Sciatic nerve (tissue), 2 donors: Measurements from ENCODE around the gene ZW10. TPM values are rescaled to one million over a fixed set of nuclear protein-coding genes. Genes with fewer than 3 reads are reported as not detected.
"Not testable (repeated sequence)": the region's sequence is repeated elsewhere in the genome, so short reads cannot be mapped to it uniquely, and the experiment has no call there.

ENCODE experiments used
- ATAC-seq: fragments of 200-7000 bp; cut with Tn5 transposase; one replicate; pipeline ENCODE4 v1.9.1; 2020; ENCODE audit warnings: mild to moderate bottlenecking, moderate library complexity
- DNase-seq: peaks from one replicate; pipeline ENCODE4 v3.0.0-alpha.2; 2020; ENCODE audit warnings: low spot score
- intact Hi-C: fragments of 100-400 bp; cut with DNase I; formaldehyde crosslinking; loops from one replicate; pipeline ENCODE4 v1.14.2; 2022
- total RNA-seq: library from RNA; stranded (reverse); fragmentation: NEBNext Ultra II Directional; extraction: Animal tissue kit (Norgen Biotek cat#: 25700); gene quantifications from one replicate; pipeline ENCODE4 v1.2.1, GENCODE V29; 2021
- donor health status: DM: no; HTN: no; CAD: no.
- donor health status: DM: no; HTN: no; CAD: no.

The ZW10 gene
- total RNA-seq, 1 donor from 2014 or later = 11.6 TPM

DNA sequence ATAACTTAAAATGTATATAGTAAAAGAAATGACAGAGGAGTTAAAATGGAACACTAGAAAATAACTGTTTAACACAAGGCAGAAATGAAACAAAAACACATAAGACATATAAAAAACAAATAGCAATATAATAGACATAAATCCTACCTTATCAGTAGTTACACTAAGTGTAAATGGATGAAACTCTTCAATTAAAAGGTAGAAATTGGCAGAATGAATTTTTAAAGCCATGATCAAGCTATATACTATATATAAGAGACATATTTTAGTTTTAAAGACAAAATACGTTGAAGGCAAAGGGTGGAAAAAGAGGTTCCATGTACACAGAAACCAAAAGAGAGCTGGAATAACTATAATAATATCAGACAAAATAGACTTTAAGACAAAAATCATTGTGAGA is 62.5 kb downstream of the ZW10 start:
- intact Hi-C loops = no loop called here
- DNase-seq (no peak), ATAC-seq (no peak)

- intact Hi-C loops = no loop called here
Observed at GRCh38 chr11:113705871-113706655, 67.4 kb downstream of the ZW10 start, which contains the start of gene TMPRSS5. TMPRSS5 (minus strand) TSS chr11:113706308; CDS start chr11:113706224, 84 bp downstream.

GRCh38 chr11:113703551-113703950 is 69.9 kb downstream of the ZW10 start:
- ATAC-seq, intact Hi-C loops, DNase-seq: not testable (repeated sequence)

More at GRCh38 chr11:113705871-113706655, 67.4 kb downstream of the ZW10 start, which contains the start of gene TMPRSS5:
- DNase-seq (no peak), ATAC-seq (peak; percentile 93)

DNA sequence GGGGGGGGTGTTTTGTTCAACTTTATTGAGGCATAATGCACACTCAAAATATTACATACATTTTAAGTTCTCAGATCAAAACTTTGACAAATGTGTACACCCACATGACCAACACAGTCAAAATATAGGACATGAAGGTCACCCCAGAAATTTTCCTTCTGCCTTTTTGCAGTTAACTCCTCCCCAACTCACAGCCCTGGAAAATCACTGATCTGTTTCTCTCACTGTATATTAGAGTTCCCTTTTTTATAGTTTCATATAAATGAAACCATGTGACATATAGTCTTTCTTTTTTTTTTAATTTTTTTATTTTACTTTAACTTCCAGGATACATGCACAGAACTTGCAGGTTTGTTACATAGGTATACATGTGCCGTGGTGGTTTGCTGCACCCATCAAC is 72.0 kb downstream of the ZW10 start:
- intact Hi-C loops = no loop called here
- ATAC-seq (no peak), DNase-seq (no peak)

DNA sequence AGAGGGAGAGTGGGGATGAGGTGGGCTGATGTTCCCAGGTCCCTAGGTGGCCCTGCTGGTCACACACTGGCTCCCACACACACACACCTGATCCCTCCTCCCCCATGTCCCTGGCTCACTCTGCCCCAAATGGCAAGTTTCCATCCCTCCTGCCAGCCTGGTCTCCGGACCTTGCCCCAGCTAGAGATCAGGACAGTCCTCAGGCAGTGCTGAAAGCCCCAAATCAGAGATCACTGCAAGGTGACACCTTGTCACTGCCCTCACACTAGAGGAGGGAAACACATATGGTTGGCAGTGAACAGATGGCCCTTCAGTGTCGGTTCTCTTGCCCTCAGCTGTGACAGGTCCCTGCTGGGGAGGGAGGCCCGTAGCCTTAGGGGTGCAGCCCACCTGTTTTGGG is 75.0 kb downstream of the ZW10 start:
- DNase-seq (no peak), ATAC-seq (no peak)
- intact Hi-C loops = no loop called here

- DNase-seq = no peak
- no peak for ATAC-seq
- intact Hi-C loops = no loop called here
Observed at GRCh38 chr11:113697756-113698407, 75.6 kb downstream of the ZW10 start.

DNA sequence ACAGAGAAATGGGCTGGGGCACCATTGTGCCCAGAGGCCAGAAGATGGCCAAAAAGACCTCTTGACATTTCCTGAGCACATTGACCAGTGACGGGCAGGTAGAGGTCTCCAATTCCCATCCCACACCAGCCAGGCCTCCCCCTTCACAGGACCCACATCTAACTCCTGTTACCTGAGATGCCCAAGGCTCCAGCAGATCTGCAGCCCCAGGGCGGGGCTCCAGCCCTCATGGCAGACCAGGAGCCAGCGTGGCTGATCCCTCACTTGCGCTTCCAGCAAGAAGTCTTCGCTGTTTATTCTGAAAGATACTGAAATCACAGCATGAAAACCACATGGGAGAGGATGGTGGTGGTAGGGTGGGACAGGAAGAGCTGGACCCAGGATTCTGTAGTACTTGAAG is 76.4 kb downstream of the ZW10 start:
- ATAC-seq (no peak), DNase-seq (no peak)
- intact Hi-C loops = no loop called here

GRCh38 chr11:113695207-113695606 is 78.3 kb downstream of the ZW10 start:
- intact Hi-C loops = no loop called here
- DNase-seq (no peak), ATAC-seq (no peak)

DNA sequence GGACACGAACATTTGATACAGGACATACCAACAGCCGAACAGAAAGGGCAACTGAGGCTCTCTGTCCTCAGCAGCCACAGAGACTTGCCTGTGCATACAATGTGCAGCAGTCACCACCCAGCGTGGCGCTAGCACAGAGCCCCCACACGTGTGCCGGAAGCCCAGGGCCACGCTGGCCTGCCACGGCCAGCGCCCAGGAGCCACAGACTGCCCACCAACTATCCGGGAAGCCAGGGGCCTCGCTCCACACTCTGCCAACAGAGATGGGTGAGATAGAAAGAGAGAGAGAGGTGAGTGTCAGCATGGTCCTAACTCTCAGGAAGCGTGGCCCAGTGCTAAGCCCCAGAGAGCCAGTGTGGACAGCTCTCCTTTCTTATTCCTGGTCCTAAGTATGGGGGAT is 79.1 kb downstream of the ZW10 start:
- no peak for ATAC-seq
- DNase-seq = no peak
- intact Hi-C loops = no loop called here

DNA sequence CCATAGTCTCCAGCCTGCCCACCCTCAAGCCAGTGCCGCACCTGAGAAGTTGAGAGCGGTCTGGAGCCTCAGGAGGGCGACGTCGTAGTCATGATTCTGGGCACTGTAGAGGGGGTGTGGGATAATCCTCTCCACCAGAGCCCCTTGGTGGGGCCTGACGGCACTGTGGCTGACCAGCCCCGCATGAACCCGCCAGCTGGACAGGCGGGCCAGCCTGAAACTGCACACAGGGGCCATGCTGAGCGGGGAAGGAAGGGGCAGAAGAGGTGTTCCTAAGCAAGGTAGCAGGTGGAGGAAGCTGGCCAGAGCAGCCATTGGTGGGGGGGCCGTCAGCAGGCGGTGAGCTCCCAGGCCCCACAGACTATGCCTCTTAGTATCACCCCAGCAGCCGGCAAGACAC is 80.5 kb downstream of the ZW10 start:
- intact Hi-C loops = no loop called here
- ATAC-seq = no peak
- no peak for DNase-seq

GRCh38 chr11:113690619-113691569 is 82.6 kb downstream of the ZW10 start:
- intact Hi-C loops = no loop called here
- ATAC-seq = peak; percentile 82
- DNase-seq = peak; percentile 80

DNA sequence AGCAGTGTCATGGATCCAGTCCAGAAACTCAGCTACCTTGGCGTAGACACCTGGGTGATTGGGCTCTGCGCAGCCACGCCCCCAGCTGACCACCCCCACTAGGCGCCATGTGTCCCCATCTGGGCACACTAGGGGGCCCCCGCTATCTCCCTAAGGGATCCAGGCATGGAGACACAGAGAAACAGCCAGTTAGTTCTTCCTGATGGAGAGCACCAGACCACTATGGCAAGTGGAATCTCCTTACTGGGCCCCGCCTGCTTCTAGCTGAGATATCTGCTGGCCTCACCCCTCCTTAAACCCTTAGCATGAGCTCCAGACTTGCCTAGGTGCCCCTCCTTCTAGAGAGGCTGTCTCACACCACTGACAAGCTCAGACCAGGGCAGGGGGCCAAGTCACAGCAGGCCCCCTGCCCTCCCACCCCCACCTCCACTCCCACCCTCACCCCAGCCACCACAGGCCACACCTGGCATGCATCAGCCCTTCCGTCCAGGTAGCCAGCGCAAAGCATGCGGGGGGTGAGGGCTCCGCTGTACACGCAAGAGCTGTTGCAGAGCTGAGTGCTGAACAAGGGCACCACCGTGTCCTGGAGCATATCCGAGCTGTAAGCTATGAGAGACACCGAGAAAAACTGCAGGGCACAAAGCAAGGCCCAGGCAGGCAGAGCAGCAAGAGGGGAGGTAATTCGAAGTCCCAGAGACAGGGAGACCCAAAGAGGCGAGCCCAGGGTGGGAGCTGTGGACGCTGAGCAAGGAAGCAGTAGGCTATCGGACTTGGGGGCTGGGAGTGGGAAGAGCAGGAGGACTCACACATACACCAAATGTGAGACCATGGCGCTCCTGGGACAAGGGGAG is 83.5 kb downstream of the ZW10 start:
- intact Hi-C loops = no loop called here
- DNase-seq = no peak
- ATAC-seq = peak; percentile 13

DNA sequence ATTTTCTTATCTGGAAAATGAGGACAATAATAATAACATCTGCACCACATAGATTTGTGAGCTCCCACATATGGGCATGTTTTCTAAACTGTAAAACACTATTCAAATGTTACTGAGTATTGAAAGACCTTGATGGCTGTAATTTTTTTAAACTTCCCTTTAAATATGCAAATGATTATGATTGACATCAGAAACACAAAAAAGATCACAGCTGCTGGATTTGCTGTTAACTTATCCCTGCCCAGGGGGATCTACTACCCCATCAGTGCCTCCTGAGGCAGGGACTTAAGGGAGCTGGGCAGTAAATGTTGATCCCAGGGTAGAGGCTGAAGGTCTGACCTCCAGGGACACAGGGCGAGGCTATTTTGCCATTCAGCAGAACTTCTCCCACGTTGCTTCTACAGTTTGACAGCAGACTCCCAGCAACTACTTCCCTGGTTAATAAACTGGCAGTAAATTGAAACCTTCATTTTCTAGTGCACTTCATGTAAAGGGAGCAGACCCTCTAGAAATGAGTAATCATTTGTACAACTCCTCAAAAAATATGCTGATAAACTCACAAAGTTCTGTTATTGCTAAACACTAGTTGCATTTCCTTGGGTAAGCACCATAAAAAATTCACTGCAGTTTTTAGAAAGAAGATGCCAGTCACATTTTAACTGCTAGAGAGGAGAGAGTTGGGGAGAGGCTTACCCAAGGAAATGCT is 87.7 kb downstream of the ZW10 start:
- intact Hi-C loops = no loop called here
- DNase-seq (no peak), ATAC-seq (no peak)

- no peak for DNase-seq
- ATAC-seq = peak; percentile 86
- intact Hi-C loops = no loop called here
Observed at GRCh38 chr11:113684496-113684895, 89.0 kb downstream of the ZW10 start.

GRCh38 chr11:113683481-113684046 is 89.9 kb downstream of the ZW10 start:
- intact Hi-C loops = no loop called here
- DNase-seq (no peak), ATAC-seq (no peak)
